Ovary (tissue), 3 donors: ENCODE data around the gene SH3BGR.

Experiments
- CTCF ChIP-seq, 3 donors: fragments of 450-650 bp in 2 of 3; fragments of 200-600 bp in 1 of 3; IDR thresholded peaks; one replicate each; pipeline versions ENCODE4 v1.5.1 to v1.8.0; 2016 to 2022; ENCODE audit warnings: antibody characterized with exemption in 3 of 3, mild to moderate bottlenecking in 1 of 3
- POLR2A ChIP-seq: fragments of 450-650 bp; IDR thresholded peaks from one replicate; pipeline ENCODE4 v1.6.1; 2017; ENCODE audit warnings: antibody characterized with exemption, mild to moderate bottlenecking, moderate library complexity
- donor health status: DM: no; HTN: no; CAD: no.

GRCh38 chr21:39527664-39528381, 76.1 kb downstream of the SH3BGR start:
- TF ChIP-seq CTCF (IDR thresholded peaks at IDR 0.05), result no peak
- no peak for TF ChIP-seq POLR2A
